Measurements from ENCODE around the gene SGPP2. TPM values are rescaled to one million over a fixed set of nuclear protein-coding genes. Genes with fewer than 3 reads are reported as not detected.

Gene SGPP2
- total RNA-seq, 1 donor from 2014 or later: 19.0 TPM

GRCh38 chr2:222506230-222506935, 82.0 kb downstream of the SGPP2 start:
- ATAC-seq: no peak
- no peak for DNase-seq (ENCODE audit: missing footprints)
- intact Hi-C loops (cut with DNase I): no loop called here

- DNase-seq (ENCODE audit: missing footprints): no peak
- ATAC-seq: no peak
- intact Hi-C loops (cut with DNase I): no loop called here
These were observed 90.6 kb downstream of the SGPP2 start for GRCh38 chr2:222514901-222515300.

GRCh38 chr2:222518570-222519381, 94.4 kb downstream of the SGPP2 start:
- ATAC-seq: peak; percentile 77
- intact Hi-C loops (cut with DNase I): no loop called here

GRCh38 chr2:222521099-222521498, 96.8 kb downstream of the SGPP2 start:
- intact Hi-C loops (cut with DNase I): no loop called here

More at GRCh38 chr2:222518570-222519381, 94.4 kb downstream of the SGPP2 start:
- DNase-seq (ENCODE audit: missing footprints): no peak

GRCh38 chr2:222522082-222522481, 97.7 kb downstream of the SGPP2 start:
- DNase-seq (ENCODE audit: missing footprints) (no peak), ATAC-seq (no peak)
- intact Hi-C loops (cut with DNase I): no loop called here

More at GRCh38 chr2:222521099-222521498, 96.8 kb downstream of the SGPP2 start:
- ATAC-seq (no peak), DNase-seq (ENCODE audit: missing footprints) (no peak)

- intact Hi-C loops (cut with DNase I): no loop called here
- ATAC-seq: no peak
These were observed 99.6 kb downstream of the SGPP2 start for GRCh38 chr2:222523783-222524544.

GRCh38 chr2:222525811-222526210, 101.5 kb downstream of the SGPP2 start:
- no peak for DNase-seq (ENCODE audit: missing footprints)
- intact Hi-C loops (cut with DNase I): no loop called here
- no peak for ATAC-seq

More at GRCh38 chr2:222523783-222524544, 99.6 kb downstream of the SGPP2 start:
- DNase-seq (ENCODE audit: missing footprints): no peak

GRCh38 chr2:222526480-222527277, 102.3 kb downstream of the SGPP2 start:
- ATAC-seq (no peak), DNase-seq (ENCODE audit: missing footprints) (no peak)
- intact Hi-C loops (cut with DNase I): no loop called here

- ATAC-seq (no peak), DNase-seq (ENCODE audit: missing footprints) (no peak)
- intact Hi-C loops (cut with DNase I): no loop called here
These were observed 108.0 kb downstream of the SGPP2 start for GRCh38 chr2:222532315-222532714.

GRCh38 chr2:222535477-222535876, 111.1 kb downstream of the SGPP2 start:
- intact Hi-C loops (cut with DNase I): no loop called here
- no peak for DNase-seq (ENCODE audit: missing footprints)
- no peak for ATAC-seq

GRCh38 chr2:222538535-222538934, 114.2 kb downstream of the SGPP2 start:
- no peak for DNase-seq (ENCODE audit: missing footprints)
- intact Hi-C loops (cut with DNase I): no loop called here
- no peak for ATAC-seq

GRCh38 chr2:222544661-222545060, 120.3 kb downstream of the SGPP2 start:
- ATAC-seq: no peak
- intact Hi-C loops (cut with DNase I): no loop called here
- DNase-seq (ENCODE audit: missing footprints): no peak

- intact Hi-C loops (cut with DNase I): no loop called here
- DNase-seq (ENCODE audit: missing footprints) (no peak), ATAC-seq (no peak)
These were observed 121.8 kb downstream of the SGPP2 start for GRCh38 chr2:222545823-222546795.

GRCh38 chr2:222547083-222547482, 122.7 kb downstream of the SGPP2 start:
- intact Hi-C loops (cut with DNase I): no loop called here
- no peak for ATAC-seq
- no peak for DNase-seq (ENCODE audit: missing footprints)

- intact Hi-C loops (cut with DNase I): no loop called here
- ATAC-seq: peak; percentile 44
These were observed 124.6 kb downstream of the SGPP2 start for GRCh38 chr2:222548992-222549391.

GRCh38 chr2:222554517-222554916, 130.2 kb downstream of the SGPP2 start:
- intact Hi-C loops (cut with DNase I): no loop called here
- no peak for DNase-seq (ENCODE audit: missing footprints)
- ATAC-seq: no peak

More at GRCh38 chr2:222548992-222549391, 124.6 kb downstream of the SGPP2 start:
- DNase-seq (ENCODE audit: missing footprints): no peak

- intact Hi-C loops (cut with DNase I): loop anchor here (1.0 to 10.0 kb wide), 3 partner anchors 136 to 504 kb away; partner anchors contain the start of gene SGPP2
- DNase-seq (ENCODE audit: missing footprints): no peak
- ATAC-seq: no peak
These were observed 136.8 kb downstream of the SGPP2 start for GRCh38 chr2:222561151-222561550.
